ENCODE measurements around the gene SSTR4. TPM values are rescaled to one million over a fixed set of nuclear protein-coding genes. Genes with fewer than 3 reads are reported as not detected.
"Not testable (repeated sequence)": the region's sequence is repeated elsewhere in the genome, so short reads cannot be mapped to it uniquely, and the experiment has no call there.

The SSTR4 gene
- not detected for total RNA-seq

GRCh38 chr20:23034721-23035671, at the start of gene SSTR4:
Gene SSTR4 (plus strand): TSS chr20:23035312. CDS start chr20:23035484, 172 bp downstream.
- Histone ChIP-seq H3K4me3 (ENCODE audit: low read length) (no peak within 1 kb of the TSS), H3K9me3 (ENCODE audit: low read depth, low read length) (no peaks in the 10 kb centered on the region), H3K4me1 (ENCODE audit: insufficient read depth, low read length) (no peaks in the 10 kb centered on the region), H3K27me3 (ENCODE audit: insufficient read depth, low read length) (peaks cover 16% of the 10 kb centered on the region)

GRCh38 chr20:22986601-22987000, 48.5 kb upstream of the SSTR4 start:
- no peak overlapping the region for H3K4me3 ChIP-seq (ENCODE audit: low read length)
- H3K27me3 ChIP-seq (ENCODE audit: insufficient read depth, low read length), result peaks cover 3% of the 10 kb centered on the region
- H3K9me3 ChIP-seq (ENCODE audit: low read depth, low read length), result no peaks in the 10 kb centered on the region
- peaks cover 23% of the 10 kb centered on the region for H3K4me1 ChIP-seq (ENCODE audit: insufficient read depth, low read length)

DNA sequence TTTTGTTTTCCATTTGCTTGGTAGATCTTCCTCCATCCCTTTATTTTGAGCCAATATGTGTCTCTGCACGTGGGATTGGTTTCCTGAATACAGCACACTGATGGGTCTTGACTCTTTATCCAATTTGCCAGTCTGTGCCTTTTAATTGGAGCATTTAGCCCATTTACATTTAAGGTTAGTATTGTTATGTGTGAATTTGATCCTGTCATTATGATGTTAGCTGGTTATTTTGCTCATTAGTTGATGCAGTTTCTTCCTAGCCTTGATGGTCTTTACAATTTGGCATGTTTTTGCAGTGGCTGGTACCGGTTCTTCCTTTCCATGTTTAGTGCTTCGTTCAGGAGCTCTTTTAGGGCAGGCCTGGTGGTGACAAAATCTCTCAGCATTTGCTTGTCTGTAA, 43.7 kb upstream of the SSTR4 start:
- H3K9me3 ChIP-seq (ENCODE audit: low read depth, low read length); H3K27me3 ChIP-seq (ENCODE audit: insufficient read depth, low read length); H3K4me1 ChIP-seq (ENCODE audit: insufficient read depth, low read length); H3K4me3 ChIP-seq (ENCODE audit: low read length): not testable (repeated sequence)

DNA sequence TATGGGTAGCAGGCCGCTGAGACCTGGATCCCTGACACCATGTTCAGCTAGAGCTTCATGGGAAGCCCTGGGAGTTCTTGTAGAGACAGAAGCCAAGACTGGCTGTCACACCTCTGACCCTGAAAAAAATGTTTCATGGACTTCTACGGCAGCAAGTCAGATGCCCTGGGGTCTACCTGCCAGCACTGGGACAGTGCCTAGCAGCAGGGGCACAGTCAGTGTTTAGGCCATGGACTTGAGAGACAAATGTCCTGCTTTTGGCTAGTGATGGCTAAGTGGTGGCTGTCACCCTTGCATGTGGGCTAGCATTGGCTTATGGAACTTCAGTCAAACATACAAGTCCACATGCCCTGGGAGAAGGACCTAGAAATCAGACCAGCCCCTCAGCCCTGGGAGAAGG, 41.3 kb upstream of the SSTR4 start:
- no peaks in the 10 kb centered on the region for H3K27me3 ChIP-seq (ENCODE audit: insufficient read depth, low read length)

GRCh38 chr20:22995923-22996322, 39.2 kb upstream of the SSTR4 start:
- H3K9me3 ChIP-seq (ENCODE audit: low read depth, low read length), result no peaks in the 10 kb centered on the region
- no peaks in the 10 kb centered on the region for H3K27me3 ChIP-seq (ENCODE audit: insufficient read depth, low read length)
- no peaks in the 10 kb centered on the region for H3K4me1 ChIP-seq (ENCODE audit: insufficient read depth, low read length)
- no peak overlapping the region for H3K4me3 ChIP-seq (ENCODE audit: low read length)

More for the DNA sequence above, 41.3 kb upstream of the SSTR4 start:
- Histone ChIP-seq H3K9me3 (ENCODE audit: low read depth, low read length) (no peaks in the 10 kb centered on the region), H3K4me1 (ENCODE audit: insufficient read depth, low read length) (no peaks in the 10 kb centered on the region), H3K4me3 (ENCODE audit: low read length) (no peak overlapping the region)

DNA sequence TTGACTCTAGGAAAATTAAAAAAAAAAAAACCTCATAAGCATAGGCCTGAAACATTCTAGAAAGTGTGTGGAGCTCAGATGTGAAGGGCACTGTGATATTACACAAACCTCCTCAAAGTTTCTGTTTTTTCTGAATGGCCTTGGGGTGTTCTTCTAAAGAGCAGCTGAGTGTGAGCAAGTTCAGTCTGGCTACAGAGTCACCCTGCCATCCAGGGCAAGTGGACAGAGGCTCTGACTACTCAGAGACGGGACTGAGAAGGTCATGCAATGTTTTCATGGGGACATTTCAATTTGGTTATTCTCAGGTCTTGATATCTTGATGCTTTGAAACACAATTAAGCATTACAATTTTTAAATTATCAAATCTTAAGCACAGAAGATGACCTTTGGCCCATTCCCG, 36.6 kb upstream of the SSTR4 start:
- Histone ChIP-seq H3K4me3 (ENCODE audit: low read length) (no peak overlapping the region), H3K4me1 (ENCODE audit: insufficient read depth, low read length) (no peaks in the 10 kb centered on the region), H3K27me3 (ENCODE audit: insufficient read depth, low read length) (no peaks in the 10 kb centered on the region), H3K9me3 (ENCODE audit: low read depth, low read length) (no peaks in the 10 kb centered on the region)

GRCh38 chr20:22999756-23000155, 35.4 kb upstream of the SSTR4 start:
- Histone ChIP-seq H3K9me3 (ENCODE audit: low read depth, low read length) (no peaks in the 10 kb centered on the region), H3K4me3 (ENCODE audit: low read length) (no peak overlapping the region)

DNA sequence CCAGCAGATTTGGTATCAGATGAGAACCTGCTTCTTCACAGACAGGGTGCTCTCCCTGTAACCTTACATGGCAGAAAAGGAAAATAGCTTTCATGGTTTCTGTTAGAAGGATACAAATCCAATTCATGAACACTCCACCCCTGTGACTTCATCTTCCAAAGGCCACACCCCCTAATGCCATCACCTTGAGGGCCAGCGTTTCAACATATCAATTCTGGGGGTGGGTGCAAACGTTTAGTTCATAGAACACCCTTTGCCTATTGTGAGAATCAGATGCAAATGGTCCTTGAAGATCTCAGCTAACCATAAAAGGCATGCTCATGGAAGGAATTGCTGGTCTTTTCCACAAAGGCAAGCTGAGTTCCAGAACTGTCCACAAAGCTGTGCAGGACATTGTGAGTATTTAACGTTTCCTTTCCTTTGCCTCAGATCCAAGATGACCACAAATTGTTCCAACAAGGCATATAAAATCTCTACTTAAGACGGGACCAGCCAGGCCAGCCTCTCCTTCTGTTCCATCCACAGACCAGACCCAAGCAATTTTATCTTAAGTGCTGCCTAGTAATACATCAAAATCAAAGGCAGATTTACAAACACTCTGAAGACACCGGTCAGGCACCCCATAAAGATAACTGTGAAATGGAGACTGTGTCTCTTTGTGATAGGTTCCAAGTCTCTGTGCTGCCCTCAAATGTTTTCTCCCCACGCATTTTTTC, 34.7 kb upstream of the SSTR4 start:
- Histone ChIP-seq H3K9me3 (ENCODE audit: low read depth, low read length) (no peaks in the 10 kb centered on the region), H3K4me3 (ENCODE audit: low read length) (no peak overlapping the region), H3K4me1 (ENCODE audit: insufficient read depth, low read length) (no peaks in the 10 kb centered on the region), H3K27me3 (ENCODE audit: insufficient read depth, low read length) (no peaks in the 10 kb centered on the region)

More at GRCh38 chr20:22999756-23000155, 35.4 kb upstream of the SSTR4 start:
- Histone ChIP-seq H3K4me1 (ENCODE audit: insufficient read depth, low read length) (no peaks in the 10 kb centered on the region), H3K27me3 (ENCODE audit: insufficient read depth, low read length) (no peaks in the 10 kb centered on the region)

DNA sequence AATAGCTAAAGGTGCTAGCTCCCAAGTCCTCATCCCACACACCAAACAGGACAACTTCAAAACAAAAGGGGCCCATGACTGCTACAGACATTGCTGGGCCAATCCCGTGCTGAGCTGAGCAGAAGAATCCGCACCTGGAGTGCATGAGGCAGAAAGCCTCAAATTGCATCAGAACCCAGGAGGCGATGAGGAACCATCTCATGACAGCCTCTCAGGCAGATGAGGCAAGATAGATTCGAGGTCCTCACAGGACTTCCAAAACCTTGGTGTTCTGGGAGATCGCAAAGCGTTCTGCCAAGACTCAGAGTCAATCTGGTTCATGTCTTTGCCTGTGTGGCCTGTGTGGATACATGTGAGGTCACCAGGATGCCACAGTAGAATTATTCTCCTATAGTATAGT, 32.8 kb upstream of the SSTR4 start:
- Histone ChIP-seq H3K4me3 (ENCODE audit: low read length) (no peak overlapping the region), H3K27me3 (ENCODE audit: insufficient read depth, low read length) (no peaks in the 10 kb centered on the region), H3K4me1 (ENCODE audit: insufficient read depth, low read length) (no peaks in the 10 kb centered on the region), H3K9me3 (ENCODE audit: low read depth, low read length) (no peaks in the 10 kb centered on the region)

DNA sequence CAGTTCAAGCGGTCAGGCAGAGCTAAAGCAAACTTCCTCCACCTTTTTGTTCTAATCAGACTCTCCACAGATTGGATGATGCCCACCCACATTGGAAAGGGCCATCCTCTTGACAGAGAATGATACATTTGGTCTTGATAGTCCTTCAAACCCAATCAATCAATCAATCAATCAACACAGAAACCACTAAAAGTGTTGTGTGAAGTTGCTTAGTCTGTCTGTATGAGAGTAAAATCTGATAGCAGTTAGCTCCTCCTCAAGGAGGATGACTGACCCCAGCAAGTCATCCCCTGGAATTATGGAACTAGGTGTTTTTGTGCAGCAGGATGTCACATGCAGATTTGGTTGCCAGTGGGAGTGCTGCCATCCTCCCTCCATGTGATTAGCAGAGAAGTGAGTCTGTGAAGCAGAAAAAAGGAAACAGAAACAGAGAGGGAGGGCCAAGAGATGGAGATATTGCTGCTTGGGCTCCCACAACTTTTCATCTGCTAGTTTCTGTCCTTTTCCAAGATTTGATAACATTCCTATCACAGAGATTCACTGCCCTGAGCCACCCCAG, 32.0 kb upstream of the SSTR4 start:
- H3K4me1 ChIP-seq (ENCODE audit: insufficient read depth, low read length), result no peaks in the 10 kb centered on the region
- H3K9me3 ChIP-seq (ENCODE audit: low read depth, low read length), result no peaks in the 10 kb centered on the region

DNA sequence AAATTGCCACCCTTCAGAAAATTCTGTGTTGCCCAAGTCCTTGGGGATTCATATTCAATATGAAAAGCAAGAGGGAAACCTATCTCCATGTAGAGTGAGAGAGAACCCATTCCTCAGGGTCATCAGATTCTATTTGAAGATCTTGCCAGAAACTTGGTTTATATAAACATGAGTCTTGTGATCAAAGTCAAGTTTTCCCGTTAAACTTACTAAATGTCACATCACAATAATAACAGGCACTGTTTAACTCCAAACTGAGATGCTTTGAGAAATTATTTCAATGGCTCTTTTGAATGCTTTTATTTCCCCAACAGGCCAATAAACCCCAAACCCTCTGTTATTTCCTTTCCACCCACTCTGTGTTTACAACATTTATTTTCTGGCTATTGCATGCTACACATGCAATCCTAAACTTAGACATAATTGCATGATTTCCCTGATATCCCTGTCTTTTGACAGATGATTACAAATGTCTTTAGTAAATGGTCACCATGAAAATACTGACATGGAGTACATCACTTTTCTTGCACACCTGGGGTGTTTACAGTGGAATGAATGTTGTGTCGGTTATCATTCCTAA, 31.1 kb upstream of the SSTR4 start:
- no peaks in the 10 kb centered on the region for H3K9me3 ChIP-seq (ENCODE audit: low read depth, low read length)
- H3K27me3 ChIP-seq (ENCODE audit: insufficient read depth, low read length), result no peaks in the 10 kb centered on the region
- no peaks in the 10 kb centered on the region for H3K4me1 ChIP-seq (ENCODE audit: insufficient read depth, low read length)
- no peak overlapping the region for H3K4me3 ChIP-seq (ENCODE audit: low read length)

More for the DNA sequence above, 32.0 kb upstream of the SSTR4 start:
- no peaks in the 10 kb centered on the region for H3K27me3 ChIP-seq (ENCODE audit: insufficient read depth, low read length)
- no peak overlapping the region for H3K4me3 ChIP-seq (ENCODE audit: low read length)

DNA sequence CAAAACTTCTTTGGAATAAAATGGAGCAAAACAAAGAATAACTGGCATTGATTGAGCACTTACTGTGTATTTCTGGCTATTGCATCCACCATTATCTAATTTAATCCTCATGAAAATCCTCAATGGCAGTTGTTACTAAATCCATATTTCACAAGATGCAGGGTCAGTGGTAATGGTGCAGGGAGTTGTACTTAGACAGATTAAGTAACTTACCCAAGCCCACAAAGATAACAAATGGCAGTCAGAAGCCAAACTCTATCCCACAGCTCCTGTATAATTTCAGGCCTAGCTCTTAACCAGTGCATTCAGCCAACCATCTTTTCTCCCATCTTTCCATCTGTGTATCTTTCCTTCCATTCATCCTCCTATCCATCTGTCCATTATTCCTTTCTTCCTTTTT, 29.3 kb upstream of the SSTR4 start:
- no peak overlapping the region for H3K4me3 ChIP-seq (ENCODE audit: low read length)
- H3K4me1 ChIP-seq (ENCODE audit: insufficient read depth, low read length), result no peaks in the 10 kb centered on the region
- no peaks in the 10 kb centered on the region for H3K9me3 ChIP-seq (ENCODE audit: low read depth, low read length)
- H3K27me3 ChIP-seq (ENCODE audit: insufficient read depth, low read length), result no peaks in the 10 kb centered on the region

DNA sequence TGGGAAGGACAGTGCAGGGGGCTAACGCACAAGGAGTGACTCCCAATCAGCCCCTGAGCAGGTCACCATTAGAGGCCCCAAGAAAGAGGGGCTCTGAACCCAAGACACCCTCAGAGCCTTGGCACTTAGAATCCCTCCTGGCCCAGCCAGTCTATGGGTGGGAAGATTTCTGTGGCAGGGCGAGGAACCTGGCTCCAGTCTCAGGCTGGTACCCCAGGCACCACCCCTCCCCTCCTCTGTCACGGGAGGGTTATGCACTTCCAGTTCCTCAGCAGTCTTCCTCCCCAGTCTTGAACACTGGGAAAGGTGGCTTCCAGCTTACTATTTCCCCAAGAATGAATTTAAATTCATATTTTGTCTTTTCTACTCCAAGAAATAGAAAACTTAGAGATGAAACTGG, 27.6 kb upstream of the SSTR4 start:
- H3K4me1 ChIP-seq (ENCODE audit: insufficient read depth, low read length), result no peaks in the 10 kb centered on the region
- no peak overlapping the region for H3K4me3 ChIP-seq (ENCODE audit: low read length)
- H3K27me3 ChIP-seq (ENCODE audit: insufficient read depth, low read length), result no peaks in the 10 kb centered on the region
- H3K9me3 ChIP-seq (ENCODE audit: low read depth, low read length), result no peaks in the 10 kb centered on the region

DNA sequence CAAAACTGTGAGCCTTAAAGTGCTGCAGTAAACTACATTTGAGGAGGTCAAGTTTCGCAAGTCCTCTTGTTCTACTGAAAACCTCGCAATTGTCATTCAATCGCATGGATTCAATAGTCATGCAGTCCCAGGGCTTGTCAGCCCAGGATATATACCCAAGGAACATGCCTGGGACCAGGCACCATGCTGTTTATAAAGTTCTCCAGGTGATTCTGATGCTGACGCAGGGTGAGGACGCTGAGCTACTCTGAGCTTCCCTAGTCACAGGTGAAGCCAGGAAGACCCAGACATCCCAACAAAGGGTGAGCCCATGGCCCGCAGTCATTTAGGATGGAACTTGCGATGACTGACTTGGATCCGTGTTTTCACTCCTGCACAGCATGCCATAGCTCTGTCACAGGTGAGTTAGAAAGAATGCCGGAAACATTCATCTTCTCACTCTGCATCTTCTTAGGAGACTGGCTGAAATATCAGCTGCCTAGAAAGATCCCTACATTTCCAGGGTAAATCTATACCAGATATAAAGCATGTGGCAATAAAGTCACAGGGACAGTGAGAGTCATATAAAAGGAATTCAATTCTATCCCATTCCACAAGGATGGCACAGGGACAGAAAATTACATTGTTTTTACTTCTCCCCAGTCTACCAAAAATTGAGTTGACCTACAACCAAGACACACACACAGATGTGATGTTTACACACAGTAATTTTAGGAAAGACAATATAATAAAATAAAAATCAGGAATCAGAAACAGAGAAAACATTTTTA, 27.0 kb upstream of the SSTR4 start:
- Histone ChIP-seq H3K27me3 (ENCODE audit: insufficient read depth, low read length) (no peaks in the 10 kb centered on the region), H3K4me1 (ENCODE audit: insufficient read depth, low read length) (no peaks in the 10 kb centered on the region), H3K4me3 (ENCODE audit: low read length) (no peak overlapping the region), H3K9me3 (ENCODE audit: low read depth, low read length) (no peaks in the 10 kb centered on the region)
